A673 (cell line): ENCODE data around the gene DNASE1L3. TPM values are rescaled to one million over a fixed set of nuclear protein-coding genes. Genes with fewer than 3 reads are reported as not detected.

Experiments used
- BruUV-seq: library from RNA; stranded (reverse); fragments of 400-500 nt; replicated peaks from 2 replicates; lab custom pipeline; 2021; lab: Mats Ljungman, UMichigan
- CTCF ChIA-PET: fragments of 300-600 bp; sonication (Branson Sonifier 250); formaldehyde crosslinking; loops from one replicate; lab custom pipeline; 2022; ENCODE audit warnings: antibody characterized with exemption; lab: Charles Lee
- POLR2A ChIA-PET: fragments of 300-600 bp; sonication (Branson Sonifier 250); formaldehyde crosslinking; loops from one replicate; lab custom pipeline; 2022; ENCODE audit warnings: antibody characterized with exemption; ENCODE audit not compliant: low non-redundant PET; lab: Charles Lee
- DNase-seq: peaks from one replicate; pipeline ENCODE4 v3.0.0-alpha.2; 2015; ENCODE audit warnings: low spot score
- H3K27ac ChIP-seq: fragments of 200-600 bp; sonication (generic); 2 replicates; pipeline ENCODE4 v1.5.1; 2016; ENCODE audit warnings: mixed run types, low read depth, mild to moderate bottlenecking, mixed read lengths, antibody characterized with exemption, low read length; ENCODE audit not compliant: poor library complexity, severe bottlenecking
- H3K27me3 ChIP-seq: fragments of 200-600 bp; sonication (generic); replicated peaks from 2 replicates; pipeline ENCODE4 v1.6.1; 2017; ENCODE audit warnings: mixed run types, low read depth, mild to moderate bottlenecking, mixed read lengths, antibody characterized with exemption, low read length; ENCODE audit not compliant: insufficient read depth, poor library complexity
- H3K36me3 ChIP-seq: fragments of 200-600 bp; sonication (generic); 2 replicates; pipeline ENCODE4 v1.6.1; 2016; ENCODE audit warnings: mixed run types, mild to moderate bottlenecking, mixed read lengths, antibody characterized with exemption, low read length; ENCODE audit not compliant: insufficient read depth, poor library complexity, severe bottlenecking
- H3K4me1 ChIP-seq: fragments of 200-600 bp; sonication (generic); 2 replicates; pipeline ENCODE4 v1.6.1; 2017; ENCODE audit warnings: mixed run types, mild to moderate bottlenecking, mixed read lengths, antibody characterized with exemption, low read length; ENCODE audit not compliant: insufficient read depth, poor library complexity, severe bottlenecking
- H3K4me3 ChIP-seq: fragments of 200-600 bp; sonication (generic); 2 replicates; pipeline ENCODE4 v1.5.1; 2016; ENCODE audit warnings: low read depth, mixed run types, mild to moderate bottlenecking, mixed read lengths, low read length; ENCODE audit not compliant: poor library complexity, severe bottlenecking
- H3K9me3 ChIP-seq: fragments of 200-600 bp; sonication (generic); 2 replicates; pipeline ENCODE4 v1.6.1; 2016; ENCODE audit warnings: mixed run types, low read depth, mild to moderate bottlenecking, mixed read lengths, antibody characterized with exemption, low read length; ENCODE audit not compliant: poor library complexity, severe bottlenecking
- EZH2 ChIP-seq: fragments of 200-600 bp; sonication (generic); IDR thresholded peaks from 2 replicates; pipeline ENCODE4 v1.6.1; 2017; ENCODE audit warnings: borderline replicate concordance, low read depth, mild to moderate bottlenecking, mixed read lengths, antibody characterized with exemption, low read length; ENCODE audit not compliant: poor library complexity, severe bottlenecking
- intact Hi-C: fragments of 100-400 bp; cut with micrococcal nuclease; formaldehyde crosslinking; loops from one replicate; pipeline ENCODE4 v1.10.0; 2022; ENCODE audit not compliant: unreplicated experiment
- total RNA-seq: library from RNA; stranded (reverse); gene quantifications from 2 replicates; pipeline ENCODE4 v1.2.3, GENCODE V29; 2021
- TF ChIP-seq, protein P1 (sequence below): fragments of 300-800, 200-600 bp; sonication (generic); conservative IDR thresholded peaks from 2 replicates; pipeline ENCODE4 v1.5.1; 2017; ENCODE audit warnings: low read depth, mild to moderate bottlenecking, antibody characterized with exemption, low read length, moderate library complexity, mixed read lengths

Gene DNASE1L3
- total RNA-seq, 1 experiment from 2014 or later = not detected

DNA sequence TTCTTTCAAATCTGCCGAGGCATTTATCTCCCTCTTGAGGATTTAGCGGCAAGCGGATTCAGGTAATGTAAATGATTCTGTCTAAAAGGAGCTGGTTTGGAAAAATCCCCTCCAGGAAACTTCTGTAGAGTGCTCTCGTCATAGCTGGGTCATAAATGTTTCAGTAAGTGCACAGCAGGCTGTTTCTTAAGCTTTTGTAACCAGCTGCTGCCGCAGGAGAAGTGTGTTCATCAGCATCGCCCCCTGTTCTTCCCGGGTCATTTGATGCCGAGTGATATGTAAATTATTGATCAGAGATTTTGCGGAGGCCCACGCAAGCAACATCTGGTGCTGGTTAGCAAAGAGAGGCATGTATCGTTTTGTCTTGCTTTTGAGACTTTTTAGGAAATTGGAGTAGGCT lies 53.1 kb downstream of the DNASE1L3 start:
- Histone ChIP-seq H3K9me3 (no peaks in the 10 kb centered on the region), H3K36me3 (no peaks in the 10 kb centered on the region), H3K4me1 (peaks cover 12% of the 10 kb centered on the region), H3K27me3 (no peaks in the 10 kb centered on the region), H3K27ac (peak overlapping the region; percentile 23), H3K4me3 (no peak overlapping the region)
- ChIA-PET CTCF (no interaction called here), POLR2A (no interaction called here)
- peak; percentile 45 for DNase-seq
- intact Hi-C loops = no loop called here
- BruUV-seq = no TSS peak
- TF ChIP-seq EZH2 = no peak
- TF ChIP-seq, protein P1, sequence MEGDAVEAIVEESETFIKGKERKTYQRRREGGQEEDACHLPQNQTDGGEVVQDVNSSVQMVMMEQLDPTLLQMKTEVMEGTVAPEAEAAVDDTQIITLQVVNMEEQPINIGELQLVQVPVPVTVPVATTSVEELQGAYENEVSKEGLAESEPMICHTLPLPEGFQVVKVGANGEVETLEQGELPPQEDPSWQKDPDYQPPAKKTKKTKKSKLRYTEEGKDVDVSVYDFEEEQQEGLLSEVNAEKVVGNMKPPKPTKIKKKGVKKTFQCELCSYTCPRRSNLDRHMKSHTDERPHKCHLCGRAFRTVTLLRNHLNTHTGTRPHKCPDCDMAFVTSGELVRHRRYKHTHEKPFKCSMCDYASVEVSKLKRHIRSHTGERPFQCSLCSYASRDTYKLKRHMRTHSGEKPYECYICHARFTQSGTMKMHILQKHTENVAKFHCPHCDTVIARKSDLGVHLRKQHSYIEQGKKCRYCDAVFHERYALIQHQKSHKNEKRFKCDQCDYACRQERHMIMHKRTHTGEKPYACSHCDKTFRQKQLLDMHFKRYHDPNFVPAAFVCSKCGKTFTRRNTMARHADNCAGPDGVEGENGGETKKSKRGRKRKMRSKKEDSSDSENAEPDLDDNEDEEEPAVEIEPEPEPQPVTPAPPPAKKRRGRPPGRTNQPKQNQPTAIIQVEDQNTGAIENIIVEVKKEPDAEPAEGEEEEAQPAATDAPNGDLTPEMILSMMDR = no peak

DNA sequence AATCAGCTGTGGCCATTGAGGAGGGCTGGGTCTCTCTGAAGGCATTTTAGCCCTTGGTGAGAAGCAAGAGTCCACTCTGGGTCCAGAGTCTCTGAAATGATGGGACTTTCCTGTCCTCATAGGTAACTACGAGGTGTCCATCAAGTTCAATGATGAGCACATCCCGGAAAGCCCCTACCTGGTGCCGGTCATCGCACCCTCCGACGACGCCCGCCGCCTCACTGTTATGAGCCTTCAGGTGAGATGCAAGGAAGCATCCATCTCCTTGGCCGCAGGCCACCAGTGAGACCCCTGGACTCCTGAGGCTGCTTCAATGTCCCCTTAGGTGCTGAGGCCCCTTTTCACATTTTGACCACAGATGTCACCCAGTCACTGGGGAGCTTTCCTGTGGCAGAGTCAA lies 54.9 kb downstream of the DNASE1L3 start:
- no TSS peak for BruUV-seq
- intact Hi-C loops = no loop called here
- H3K4me1 ChIP-seq = peaks cover 12% of the 10 kb centered on the region
- no peaks in the 10 kb centered on the region for H3K36me3 ChIP-seq
- POLR2A ChIA-PET = no interaction called here
- CTCF ChIA-PET = no interaction called here
- no peaks in the 10 kb centered on the region for H3K27me3 ChIP-seq
- TF ChIP-seq, protein P1 = no peak
- TF ChIP-seq EZH2 = no peak
- no peak overlapping the region for H3K4me3 ChIP-seq
- no peak overlapping the region for H3K27ac ChIP-seq
- DNase-seq = no peak
- H3K9me3 ChIP-seq = no peaks in the 10 kb centered on the region

DNA sequence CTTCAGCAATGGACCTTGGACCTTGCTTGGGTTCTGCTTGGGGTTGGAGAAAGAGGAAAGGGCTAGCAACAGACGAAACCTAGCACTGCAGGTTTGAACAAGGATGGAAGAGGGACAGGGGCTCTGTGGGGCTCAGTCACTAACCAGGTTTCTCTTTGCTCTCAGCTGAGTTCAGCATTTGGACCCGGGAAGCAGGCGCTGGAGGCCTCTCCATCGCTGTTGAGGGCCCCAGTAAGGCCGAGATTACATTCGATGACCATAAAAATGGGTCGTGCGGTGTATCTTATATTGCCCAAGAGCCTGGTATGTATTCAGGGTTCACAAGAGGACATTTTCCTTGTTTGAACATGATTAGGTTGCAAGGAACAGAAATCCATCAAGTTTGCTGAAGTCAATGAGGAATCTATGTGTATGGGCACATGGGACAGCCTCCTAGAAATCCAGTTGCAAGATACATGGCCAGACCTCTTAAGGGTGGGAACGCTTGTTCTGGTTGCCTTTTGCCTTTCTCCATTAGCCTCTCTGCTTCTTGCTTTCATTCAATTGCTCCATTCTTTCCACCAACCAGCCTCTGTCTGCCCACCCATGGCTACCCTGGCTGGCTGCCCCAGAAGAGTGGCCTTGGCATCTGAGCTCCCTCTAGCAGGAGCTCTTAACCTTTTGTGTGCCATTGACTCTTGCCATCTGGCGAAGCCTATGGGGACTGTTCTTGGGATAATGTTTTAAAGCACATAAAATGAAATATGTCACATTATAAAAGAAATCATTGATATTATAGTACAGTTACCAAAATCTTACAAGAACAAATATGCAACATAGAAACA lies 55.9 kb downstream of the DNASE1L3 start:
- H3K4me3 ChIP-seq = no peak overlapping the region
- BruUV-seq = no TSS peak
- H3K27me3 ChIP-seq = no peaks in the 10 kb centered on the region
- no peak for TF ChIP-seq EZH2
- TF ChIP-seq, protein P1 = no peak
- H3K27ac ChIP-seq = no peak overlapping the region
- DNase-seq = no peak
- intact Hi-C loops = no loop called here
- no peaks in the 10 kb centered on the region for H3K9me3 ChIP-seq
- no peaks in the 10 kb centered on the region for H3K36me3 ChIP-seq
- POLR2A ChIA-PET = no interaction called here
- CTCF ChIA-PET = no interaction called here
- H3K4me1 ChIP-seq = peaks cover 12% of the 10 kb centered on the region
